ENCODE data around the gene PYROXD2.
"Not testable (repeated sequence)": the region's sequence is repeated elsewhere in the genome, so short reads cannot be mapped to it uniquely, and the experiment has no call there.

DNA sequence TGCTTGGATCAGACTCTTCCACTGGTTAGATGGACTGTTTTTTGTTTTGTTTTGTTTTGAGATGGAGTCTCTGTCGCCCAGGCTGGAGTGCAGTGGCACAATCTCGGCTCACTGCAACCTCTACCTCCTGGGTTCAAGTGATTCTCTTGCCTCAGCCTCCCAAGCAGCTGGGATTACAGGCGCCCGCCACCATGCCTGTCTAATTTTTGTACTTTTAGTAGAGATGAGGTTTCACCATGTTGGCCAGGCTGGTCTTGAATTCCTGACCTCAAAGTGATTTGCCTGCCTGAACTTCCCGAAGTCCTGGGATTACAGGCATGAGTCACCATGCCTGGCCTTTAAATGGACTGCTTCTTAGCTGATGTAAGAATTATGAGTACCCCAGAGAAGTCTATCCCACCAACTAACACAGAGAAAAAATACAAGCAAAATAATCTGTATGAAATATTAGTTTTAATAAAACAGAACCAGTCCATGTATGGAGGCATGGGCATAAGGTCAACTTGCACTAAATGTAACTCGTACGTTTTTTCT lies 31.8 kb downstream of the PYROXD2 start:
- TF ChIP-seq, protein P1, sequence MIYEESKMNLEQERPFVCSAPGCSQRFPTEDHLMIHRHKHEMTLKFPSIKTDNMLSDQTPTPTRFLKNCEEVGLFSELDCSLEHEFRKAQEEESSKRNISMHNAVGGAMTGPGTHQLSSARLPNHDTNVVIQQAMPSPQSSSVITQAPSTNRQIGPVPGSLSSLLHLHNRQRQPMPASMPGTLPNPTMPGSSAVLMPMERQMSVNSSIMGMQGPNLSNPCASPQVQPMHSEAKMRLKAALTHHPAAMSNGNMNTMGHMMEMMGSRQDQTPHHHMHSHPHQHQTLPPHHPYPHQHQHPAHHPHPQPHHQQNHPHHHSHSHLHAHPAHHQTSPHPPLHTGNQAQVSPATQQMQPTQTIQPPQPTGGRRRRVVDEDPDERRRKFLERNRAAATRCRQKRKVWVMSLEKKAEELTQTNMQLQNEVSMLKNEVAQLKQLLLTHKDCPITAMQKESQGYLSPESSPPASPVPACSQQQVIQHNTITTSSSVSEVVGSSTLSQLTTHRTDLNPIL (CRISPR knock-in tag; IDR thresholded peaks at IDR 0.05; ENCODE audit: low read depth), result not testable (repeated sequence)
- TF ChIP-seq, protein P2, sequence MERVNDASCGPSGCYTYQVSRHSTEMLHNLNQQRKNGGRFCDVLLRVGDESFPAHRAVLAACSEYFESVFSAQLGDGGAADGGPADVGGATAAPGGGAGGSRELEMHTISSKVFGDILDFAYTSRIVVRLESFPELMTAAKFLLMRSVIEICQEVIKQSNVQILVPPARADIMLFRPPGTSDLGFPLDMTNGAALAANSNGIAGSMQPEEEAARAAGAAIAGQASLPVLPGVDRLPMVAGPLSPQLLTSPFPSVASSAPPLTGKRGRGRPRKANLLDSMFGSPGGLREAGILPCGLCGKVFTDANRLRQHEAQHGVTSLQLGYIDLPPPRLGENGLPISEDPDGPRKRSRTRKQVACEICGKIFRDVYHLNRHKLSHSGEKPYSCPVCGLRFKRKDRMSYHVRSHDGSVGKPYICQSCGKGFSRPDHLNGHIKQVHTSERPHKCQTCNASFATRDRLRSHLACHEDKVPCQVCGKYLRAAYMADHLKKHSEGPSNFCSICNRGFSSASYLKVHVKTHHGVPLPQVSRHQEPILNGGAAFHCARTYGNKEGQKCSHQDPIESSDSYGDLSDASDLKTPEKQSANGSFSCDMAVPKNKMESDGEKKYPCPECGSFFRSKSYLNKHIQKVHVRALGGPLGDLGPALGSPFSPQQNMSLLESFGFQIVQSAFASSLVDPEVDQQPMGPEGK (CRISPR knock-in tag; IDR thresholded peaks at IDR 0.05; ENCODE audit: borderline replicate concordance), result not testable (repeated sequence)
- not testable (repeated sequence) for TF ChIP-seq RARB (CRISPR knock-in tag; IDR thresholded peaks at IDR 0.05); ARNTL (CRISPR knock-in tag; IDR thresholded peaks at IDR 0.05; ENCODE audit: borderline replicate concordance, low read depth); GLIS3 (CRISPR knock-in tag; IDR thresholded peaks at IDR 0.05); ZNF70 (CRISPR knock-in tag; IDR thresholded peaks at IDR 0.05); ESRRG (CRISPR knock-in tag; IDR thresholded peaks at IDR 0.05); CSDC2 (CRISPR knock-in tag; IDR thresholded peaks at IDR 0.05); BACH2 (CRISPR knock-in tag; IDR thresholded peaks at IDR 0.05; ENCODE audit: borderline replicate concordance); SNAI2 (CRISPR knock-in tag; IDR thresholded peaks at IDR 0.05)
- TF ChIP-seq, protein P3, sequence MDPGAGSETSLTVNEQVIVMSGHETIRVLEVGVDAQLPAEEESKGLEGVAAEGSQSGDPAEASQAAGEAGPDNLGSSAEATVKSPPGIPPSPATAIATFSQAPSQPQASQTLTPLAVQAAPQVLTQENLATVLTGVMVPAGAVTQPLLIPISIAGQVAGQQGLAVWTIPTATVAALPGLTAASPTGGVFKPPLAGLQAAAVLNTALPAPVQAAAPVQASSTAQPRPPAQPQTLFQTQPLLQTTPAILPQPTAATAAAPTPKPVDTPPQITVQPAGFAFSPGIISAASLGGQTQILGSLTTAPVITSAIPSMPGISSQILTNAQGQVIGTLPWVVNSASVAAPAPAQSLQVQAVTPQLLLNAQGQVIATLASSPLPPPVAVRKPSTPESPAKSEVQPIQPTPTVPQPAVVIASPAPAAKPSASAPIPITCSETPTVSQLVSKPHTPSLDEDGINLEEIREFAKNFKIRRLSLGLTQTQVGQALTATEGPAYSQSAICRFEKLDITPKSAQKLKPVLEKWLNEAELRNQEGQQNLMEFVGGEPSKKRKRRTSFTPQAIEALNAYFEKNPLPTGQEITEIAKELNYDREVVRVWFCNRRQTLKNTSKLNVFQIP (CRISPR knock-in tag; IDR thresholded peaks at IDR 0.05; ENCODE audit: borderline replicate concordance, low read depth), result not testable (repeated sequence)

Measured in SK-N-SH treated with all-trans-retinoic acid at 6 μM for 48 hours (cell line).